Measurements from ENCODE around the gene MAPT.
"Not testable (repeated sequence)": the region's sequence is repeated elsewhere in the genome, so short reads cannot be mapped to it uniquely, and the experiment has no call there.

Gene MAPT

DNA sequence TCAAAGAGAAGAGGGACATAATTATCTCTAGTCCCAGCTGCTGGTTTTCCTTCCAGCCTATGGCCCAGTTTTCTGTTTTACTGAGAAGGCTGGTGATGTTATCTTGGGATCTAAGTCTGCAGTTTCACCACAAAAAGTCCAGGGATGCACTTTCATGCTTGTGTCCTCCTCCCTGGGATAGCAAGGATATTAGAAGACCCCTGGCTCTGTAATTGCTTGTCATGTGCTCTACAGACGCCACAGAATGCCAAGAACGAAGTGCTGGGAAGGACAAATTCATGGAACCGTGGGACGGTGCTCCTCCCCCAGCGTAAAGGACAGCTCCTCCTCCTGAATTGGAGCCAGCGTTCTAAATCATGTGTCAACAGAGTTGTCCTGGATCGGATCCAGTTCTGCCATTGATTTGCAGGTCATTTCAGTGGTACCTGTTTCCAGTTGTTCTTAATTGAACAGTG is 8.6 kb downstream of the MAPT start:
- DNase-seq: no peak

DNA sequence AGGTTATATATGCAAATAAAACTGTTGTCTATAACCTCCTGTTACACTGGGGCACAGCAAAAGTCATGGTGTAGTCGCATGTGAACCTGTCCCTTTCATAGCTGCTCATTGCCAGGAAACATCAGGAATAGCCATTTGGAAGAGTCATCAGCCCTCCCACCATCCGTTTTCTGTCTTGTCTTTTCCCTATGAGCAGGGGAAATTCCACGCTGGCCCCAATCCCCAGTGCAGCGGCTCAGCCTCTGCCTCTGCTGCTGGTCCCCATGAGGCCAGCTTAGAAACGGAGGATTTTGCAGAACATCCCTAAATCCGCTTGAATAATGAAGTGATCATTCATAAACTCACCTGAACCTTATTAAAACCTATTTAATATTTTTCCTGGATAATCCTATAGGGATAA is 10.5 kb downstream of the MAPT start:
- no peak for DNase-seq

DNA sequence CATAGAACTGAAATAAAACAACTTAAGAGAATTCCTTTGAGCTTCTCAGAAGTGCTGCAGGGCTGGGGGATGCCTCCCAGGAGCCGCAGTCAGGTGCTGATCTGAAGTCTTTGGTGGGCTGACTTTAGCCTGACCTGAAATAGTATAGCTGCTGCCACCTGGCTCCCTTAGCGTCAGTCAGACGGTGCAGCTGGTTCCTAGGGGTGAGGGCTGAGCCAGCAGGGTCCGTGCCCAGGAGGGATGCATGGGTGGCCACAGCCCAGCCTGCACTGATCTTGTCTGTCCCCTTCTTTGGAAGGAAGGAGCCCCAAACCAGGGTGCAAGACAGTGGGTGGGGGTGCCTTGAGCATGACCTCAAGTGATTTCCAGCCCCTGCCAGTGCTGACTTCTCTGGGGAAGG is 11.5 kb downstream of the MAPT start:
- no peak for DNase-seq

DNA sequence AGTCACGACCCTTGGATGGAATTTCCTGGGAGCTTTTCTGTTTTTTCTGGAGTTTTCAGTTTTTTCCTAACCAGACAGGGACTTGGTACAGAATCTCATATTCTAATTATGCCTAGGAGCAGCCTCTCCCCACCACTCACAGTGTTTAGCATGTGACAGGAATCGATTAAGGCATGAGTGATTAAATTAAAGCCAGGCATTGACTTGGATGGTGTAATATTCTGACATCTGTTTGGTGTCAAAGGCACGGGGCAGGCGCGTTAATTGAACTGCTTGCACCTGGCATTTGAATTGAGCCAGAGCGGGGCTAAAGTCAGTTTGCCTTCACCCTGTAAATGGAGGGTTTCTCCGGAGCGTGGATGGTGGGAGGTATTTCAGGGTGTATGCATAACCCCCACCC is 11.9 kb downstream of the MAPT start:
- DNase-seq: no peak

DNA sequence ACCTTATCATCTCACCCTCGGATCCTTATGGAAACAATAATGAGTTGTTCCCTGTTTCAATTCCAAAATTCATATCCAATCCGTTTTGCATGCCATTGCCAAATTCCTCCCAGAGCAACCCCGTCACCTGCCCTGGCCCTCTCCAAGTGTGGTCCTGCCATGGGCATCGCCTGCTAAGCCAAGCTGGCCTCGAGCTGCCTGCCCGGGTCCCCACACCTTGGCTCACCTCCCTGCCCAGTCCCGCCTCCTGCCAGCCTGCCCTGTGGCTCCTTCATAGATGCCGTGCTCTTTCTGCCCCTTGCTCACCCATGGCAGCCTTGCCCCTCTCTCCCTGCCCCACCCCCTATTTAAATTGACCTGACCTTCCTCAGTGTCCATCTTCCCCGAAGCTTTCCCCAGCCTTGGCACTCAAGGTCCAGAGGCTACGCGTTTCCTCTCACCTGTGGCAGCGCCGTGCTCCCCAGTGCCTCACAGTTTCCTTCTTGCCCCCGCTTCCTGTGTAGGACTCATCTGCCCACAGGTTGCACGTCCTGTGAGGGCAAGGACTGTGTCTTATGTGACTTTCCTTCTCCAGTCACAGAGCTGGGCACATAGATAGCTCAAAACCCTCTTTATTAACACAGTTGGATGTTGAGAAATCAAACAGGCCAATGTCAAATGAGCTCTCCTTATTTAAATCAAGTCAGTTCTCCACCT is 12.7 kb downstream of the MAPT start:
- peak; percentile 78 for DNase-seq

DNA sequence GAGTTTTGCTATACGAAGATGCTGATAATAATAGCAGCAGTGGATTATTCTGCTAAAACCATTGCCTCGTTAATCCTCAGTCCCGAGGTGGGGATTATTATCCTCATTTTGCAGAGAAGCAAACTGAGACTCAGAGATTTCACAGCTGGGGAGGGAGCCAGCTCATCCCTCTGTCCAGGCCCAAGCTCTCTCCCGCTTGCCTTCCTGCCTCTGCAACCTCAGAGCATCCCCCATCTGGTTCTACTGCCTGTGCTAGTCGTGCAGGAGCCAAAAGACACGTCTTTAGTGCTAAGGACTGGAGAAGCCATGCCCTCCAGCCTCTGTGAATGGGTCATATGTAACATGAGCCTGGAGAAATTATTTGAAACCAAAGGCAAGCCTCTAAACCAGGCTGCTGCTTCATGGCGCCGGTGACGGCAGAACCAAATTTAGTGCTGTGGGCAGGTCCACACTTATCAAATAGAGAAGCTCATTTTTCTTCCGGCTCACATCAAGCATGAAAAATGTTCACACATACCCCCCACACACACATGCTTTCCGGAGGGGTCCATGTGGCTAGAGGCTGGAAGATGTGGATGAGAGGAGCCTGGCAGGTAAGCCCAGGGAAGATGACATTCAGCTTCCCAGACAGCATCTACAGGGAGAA is 13.5 kb downstream of the MAPT start:
- DNase-seq: no peak

DNA sequence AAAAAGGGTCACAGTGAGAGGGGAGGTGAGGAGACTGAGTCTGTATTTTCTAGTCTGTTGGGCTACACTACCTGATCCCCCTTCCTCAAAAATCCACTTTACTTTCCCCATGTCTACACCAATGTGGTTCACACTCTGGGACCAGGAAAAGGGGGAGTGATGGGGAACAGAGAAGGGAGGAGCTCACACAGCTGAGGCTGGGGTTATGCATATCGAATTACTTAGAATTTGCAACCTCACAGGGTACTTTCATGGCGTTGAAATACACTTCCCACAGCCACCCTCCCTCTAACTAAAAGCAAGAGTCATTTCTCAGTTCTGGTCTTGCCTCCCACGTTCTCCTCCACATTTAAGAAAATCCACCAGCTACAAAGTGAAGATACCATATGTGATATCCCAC is 14.1 kb downstream of the MAPT start:
- no peak for DNase-seq

DNA sequence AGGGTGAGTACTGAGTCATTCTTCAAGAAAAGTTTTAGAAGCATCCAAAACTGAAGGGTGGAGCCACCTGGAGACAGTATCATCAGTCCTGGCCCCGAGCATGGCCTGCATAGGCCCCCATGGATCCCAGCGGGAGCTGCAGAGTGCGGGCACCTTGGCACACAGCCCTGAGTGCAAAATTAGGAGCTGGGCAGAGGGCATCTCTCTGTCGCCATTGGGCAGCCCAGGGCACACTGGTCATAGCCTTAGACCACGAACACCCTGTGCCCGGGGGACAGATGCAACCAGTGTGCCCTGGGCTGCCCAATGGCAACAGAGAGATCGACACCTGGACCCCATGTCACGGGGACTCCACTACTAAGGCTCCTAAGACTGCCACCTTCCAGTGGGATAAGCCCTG is 14.6 kb downstream of the MAPT start:
- no peak for DNase-seq

DNA sequence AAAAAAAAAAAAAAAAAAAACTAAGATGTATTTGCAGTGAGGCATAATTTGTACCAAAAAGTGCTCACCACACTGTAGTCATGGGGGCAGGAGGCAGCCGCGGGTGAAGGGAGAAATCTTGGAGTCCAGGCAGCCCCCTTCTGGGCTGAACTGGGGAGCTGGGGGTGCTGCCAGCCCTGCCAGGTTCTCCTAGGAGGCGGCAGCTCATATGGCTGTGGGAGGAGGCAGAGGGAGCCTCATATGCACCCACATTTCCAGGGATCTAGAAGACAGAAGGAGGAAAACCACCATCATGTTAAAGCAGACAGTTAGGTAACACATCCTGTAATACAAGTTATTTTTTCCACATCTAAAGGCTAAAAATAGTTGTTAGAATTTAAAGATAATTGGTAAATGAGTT is 16.3 kb downstream of the MAPT start:
- no peak for DNase-seq

DNA sequence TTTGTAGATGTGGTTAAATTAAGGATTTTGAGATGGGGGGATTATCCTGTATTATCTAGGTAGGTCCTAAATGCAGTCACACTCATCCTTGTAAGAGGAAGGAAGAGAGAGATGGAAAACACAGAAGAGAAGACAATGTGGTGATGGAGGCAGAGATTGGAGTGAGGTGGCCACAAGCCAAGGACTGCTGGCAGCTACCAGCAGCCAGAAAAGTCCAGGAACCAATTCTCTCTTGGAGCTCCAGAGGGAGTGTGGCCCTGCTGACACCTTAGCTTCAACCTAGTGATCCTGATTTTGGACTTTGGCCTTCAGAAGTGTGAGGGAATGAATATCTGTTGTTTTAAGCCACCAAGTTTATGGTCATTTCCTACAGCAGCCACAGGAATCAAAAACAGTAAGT is 18.0 kb downstream of the MAPT start:
- DNase-seq: no peak

DNA sequence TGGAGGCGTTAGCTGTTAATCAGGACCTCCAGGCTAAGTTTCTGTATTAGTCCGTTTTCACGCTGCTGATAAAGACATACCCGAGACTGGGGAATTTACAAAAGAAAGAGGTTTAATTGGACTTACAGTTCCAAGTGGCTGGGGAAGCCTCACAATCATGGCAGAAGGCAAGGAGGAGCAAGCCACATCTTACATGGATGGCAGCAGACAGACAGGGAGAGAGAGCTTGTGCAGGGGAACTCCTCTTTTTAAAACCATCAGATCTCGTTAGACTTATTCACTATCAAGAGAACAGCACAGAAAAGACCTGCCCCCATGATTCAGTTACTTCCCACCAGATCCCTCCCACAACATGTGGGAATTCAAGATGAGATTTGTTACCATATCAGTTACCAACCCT is 18.7 kb downstream of the MAPT start:
- DNase-seq: not testable (repeated sequence)

DNA sequence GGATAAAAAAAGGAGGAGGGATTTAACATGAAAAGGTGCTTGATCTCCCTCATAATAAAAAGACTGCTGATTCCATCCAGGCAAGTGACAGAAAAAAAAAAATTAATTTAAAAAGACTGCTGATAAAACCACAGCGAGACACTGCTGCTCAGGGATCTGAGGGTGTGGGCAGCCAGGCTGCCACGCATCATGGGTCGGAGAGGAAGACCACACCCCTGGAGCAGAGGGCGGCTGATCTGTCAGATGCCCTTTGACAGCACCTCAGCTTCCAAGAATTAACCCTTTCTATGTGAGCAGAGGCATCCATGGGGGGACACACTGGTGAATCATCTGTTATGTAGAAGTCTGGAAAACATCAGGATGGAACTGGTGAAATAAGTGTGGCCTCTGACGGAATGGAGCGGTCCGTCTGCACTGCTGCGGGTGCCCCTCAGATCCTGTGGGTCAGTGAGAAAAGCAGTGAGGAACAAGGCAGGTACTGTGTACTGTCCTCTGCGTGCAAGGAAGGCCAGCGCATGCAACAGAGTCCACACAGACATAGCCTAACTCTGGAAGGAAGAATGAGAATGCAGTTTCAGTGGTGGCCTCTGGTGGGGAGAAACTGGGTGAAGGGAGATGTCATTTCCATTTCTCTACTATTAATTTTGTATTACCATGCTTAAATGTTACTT is 19.8 kb downstream of the MAPT start:
- no peak for DNase-seq

DNA sequence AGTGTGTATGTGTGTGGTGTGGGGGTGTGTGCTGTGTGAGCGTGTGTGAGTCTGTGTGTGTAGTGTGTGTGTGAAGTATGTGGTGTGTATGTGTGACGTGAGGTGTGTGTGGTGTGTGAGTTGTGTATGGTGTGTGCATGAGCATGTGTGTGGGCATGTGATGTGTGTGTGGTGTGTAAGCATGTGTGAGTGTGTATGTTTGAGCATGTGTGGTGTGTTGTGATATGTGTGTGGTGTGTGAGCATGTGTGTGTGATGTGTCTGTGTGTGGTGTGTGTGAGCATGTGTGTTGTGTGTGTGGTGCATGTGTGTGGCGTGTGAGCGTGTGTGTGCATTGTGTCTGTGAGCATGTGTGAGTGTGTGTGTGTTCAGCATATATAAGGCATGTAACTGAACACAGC is 20.9 kb downstream of the MAPT start:
- no peak for DNase-seq

DNA sequence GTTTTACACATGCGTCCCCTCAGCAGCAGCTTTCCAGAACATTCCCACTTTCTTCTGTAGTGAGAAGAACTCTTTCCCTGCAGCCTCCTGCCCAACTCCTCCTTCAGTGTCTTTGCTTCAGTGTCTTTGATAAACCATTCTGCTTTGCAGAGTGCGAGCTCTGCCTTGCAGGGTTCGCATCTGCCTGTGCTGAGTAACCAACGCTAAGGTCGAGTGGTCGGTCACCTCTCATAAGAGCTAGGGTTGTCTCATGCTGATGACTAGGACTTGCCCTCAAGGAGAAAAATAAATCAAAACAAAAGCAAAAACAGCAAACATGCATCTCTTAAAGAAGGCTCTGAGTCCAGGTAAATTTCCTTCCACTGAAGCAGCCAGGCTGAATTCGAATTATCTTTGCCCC is 22.7 kb downstream of the MAPT start:
- DNase-seq: no peak

DNA sequence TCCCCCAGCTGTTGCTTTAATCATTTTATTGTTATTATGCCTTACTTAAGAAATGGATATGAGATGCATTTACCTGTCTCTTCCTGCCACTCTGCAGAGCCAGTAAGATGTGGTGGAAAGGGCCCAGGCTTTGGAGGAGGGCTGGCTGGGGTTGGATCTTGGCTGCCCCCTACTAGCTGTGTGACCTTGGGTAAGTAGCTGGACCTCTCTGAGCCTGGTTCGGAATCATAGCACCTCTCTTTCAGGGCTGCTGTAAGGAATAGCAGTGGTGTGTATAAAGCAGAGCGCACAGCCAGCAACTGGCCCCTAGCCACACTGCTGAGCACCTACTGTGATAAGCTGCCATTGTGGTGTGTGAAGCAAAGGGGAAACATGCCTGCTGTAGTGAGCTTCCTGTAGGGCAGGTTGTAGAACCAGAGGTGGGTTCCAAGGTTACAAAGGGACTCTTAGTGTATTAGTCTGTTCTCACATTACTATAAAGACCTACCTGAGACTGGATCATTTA is 23.9 kb downstream of the MAPT start:
- no peak for DNase-seq

DNA sequence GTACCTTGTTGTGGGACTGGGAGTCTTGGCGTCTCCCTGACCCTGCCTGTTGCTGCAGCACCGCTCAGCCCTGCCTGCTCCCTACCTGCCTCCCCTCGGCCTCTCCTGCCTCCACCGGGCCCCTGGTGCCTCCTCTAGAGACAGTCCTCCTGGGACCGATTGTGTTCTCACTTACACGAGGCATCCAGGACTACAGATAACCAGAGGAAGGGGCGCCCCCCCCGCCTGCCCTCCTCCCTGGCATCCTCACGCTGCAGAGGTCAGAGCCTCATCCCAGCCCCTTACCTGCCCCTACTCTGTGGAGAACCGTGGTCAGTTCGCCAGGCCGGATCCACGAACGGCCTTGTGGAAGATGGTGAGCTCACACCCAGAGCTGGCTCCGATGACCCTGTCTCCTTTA is 24.8 kb downstream of the MAPT start:
- DNase-seq: no peak

DNA sequence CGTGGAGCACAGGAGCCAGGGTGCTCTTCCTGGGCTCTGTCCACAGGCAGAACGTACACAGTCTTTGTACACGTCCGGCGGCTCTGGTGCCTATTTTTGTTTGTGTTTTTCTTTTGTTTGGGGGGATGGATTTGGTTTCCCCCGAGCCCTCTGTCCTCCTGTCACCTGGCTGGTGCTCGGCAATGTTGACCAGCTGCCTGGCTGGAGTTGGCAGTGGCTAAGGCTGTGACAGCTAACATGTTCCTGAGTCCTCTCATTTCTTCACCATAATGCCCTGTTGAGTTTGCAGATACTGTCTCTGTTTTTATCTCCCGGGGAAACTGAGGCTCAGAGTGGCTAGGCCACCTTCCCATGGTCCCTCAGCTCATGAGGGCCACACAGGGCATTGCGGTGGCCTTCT is 25.7 kb downstream of the MAPT start:
- no peak for DNase-seq

DNA sequence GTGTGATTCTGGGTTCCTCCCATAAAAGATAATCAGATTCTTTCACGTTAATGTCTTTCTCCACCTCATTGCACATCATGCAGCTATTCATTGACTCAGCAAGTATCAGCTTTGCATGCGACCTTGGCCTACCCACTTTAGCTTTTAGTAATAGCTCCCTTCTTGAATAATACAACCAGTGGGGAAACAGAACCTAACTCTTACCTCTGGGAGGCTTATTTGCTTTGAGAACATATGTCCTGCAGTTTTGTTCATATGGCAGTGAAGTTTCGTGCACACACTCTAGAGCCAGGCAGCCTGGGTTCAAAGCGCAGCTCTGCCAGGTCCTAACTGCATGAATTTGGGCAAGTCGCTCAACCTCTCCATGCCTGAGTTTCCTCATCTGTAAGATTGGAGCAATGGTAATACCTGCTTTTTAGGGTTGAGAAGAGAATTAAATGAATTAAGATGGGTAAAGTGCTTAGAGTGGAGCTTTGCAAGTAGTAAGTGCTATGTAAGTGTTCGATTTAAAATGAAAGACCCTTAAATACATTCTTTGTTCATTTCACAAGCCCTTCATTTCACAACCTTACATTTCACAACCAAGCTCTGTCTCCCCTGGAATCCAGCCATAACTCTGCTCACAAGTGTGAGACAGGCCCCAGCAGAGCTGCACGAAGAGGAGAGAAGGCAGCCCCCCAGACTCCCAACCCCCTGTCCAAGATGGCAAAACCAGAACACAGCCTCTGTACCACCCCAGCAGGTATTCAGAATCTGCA is 29.3 kb downstream of the MAPT start:
- no peak for DNase-seq

DNA sequence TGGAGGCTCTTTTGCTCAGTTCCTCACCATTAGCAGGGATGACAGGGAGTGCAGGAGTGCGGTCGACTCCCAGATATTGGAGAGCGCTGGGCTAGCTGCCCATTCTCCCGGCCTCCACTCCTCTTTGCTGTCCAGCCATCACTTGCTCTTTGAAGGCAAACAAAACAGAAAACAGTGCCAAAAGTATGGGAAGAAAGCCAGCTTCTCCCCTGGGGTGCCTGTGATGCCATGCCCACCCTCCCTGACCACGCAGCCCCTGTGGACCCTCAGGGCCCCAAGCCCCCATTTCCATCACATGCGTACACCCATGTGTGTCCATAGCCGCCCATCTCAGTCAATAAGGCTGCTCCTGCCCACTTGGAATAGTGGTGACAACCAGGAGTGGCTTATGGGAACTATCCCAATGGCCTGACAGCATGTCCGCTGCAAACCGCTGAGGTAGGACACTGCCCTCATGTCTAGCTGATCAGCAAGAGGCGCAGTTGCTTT is 30.0 kb downstream of the MAPT start:
- no peak for DNase-seq

DNA sequence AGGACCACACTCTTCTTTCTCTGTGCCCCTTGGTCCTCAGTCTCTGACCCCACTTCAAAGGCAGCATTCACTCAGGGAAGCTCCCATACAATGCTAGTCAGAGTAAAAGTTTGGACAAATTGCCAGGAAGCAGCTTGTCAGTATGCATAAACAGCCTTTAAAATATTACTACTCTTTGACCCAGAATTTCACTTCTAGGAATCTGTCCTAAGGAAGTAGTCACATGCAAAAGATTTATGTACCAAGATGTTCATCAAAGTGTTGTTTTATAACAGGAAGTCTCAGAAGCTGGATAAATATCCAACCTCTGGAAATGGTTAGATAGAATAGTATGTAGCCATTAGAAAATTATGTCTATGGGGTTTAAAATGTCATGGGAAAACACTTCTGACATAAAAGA is 31.0 kb downstream of the MAPT start:
- no peak for DNase-seq

DNA sequence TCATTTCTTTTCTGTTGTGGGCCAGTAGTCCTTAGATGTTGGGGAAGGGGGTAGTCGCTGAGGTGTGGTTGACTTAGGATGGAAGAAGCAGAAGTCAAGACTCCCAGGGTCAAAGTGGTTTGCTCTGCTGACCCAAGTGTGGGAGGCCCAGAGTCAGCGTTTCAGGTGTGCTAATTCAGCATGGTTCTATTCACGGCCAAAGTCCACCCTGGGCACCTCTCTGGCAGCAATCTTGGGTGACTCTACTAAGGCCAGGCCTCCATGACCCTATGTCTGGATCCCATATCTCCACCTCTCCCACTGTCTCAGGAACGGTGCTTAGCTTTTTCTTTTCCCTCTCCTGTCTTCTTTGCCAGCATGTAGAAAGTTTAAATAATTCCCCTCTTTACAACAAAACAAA is 32.9 kb downstream of the MAPT start:
- DNase-seq: no peak

DNA sequence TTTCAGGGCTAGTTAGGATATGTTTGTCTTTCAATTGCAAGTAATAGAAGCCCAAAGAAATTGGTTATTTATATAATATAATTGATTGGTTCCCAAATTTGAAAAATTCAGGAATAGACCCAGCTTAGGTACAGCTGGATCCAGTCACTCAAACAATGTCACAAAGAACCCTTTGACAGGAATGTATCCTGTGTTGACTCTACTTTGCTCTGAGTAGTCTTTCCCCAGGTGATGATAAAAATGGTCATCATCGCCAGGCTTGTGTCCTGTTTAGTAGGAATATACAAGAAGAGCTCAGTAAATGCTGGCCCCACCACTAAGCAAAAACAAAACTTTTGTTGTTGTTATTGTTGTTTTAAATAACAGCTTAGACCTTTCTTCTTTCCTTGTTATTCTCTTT is 35.0 kb downstream of the MAPT start:
- DNase-seq: no peak

DNA sequence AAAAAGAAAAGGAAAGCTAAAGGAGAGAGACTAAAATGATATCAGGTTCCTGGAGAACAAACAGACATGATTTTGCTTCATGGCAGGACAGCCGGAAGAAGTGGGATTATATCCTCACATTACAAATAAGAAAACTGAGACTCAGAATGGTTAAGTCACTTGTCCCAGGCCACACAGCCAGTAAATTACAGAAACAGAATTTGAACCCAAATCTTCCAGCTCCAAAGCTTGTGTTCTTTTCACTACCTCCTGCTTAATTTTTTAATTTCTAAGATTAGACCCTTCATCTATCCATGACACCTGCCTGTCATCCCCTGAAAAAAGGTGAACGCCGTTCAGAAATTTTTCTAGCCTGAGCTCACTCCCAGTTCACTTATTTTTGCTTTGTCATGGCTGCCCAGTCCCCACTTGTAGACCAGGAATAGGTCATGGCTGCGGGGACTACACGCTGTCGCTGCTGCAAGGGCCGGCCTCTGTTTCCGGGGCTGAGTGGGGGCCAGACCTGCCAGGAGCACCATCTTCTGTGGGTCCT is 36.1 kb downstream of the MAPT start:
- no peak for DNase-seq
